CD8-positive, alpha-beta memory T cell (primary cell): ENCODE measurements around the gene ARHGEF26. TPM values are rescaled to one million over a fixed set of nuclear protein-coding genes. Genes with fewer than 3 reads are reported as not detected.

ENCODE experiments used
- CTCF ChIA-PET: fragments of 350-600 bp; sonication (Branson Sonifier 250); formaldehyde crosslinking; loops from one replicate; lab custom pipeline; 2021; ENCODE audit warnings: antibody characterized with exemption; lab: Charles Lee
- POLR2A ChIA-PET: fragments of 350-600 bp; sonication (Branson Sonifier 250); formaldehyde crosslinking; loops from one replicate; lab custom pipeline; 2021; ENCODE audit warnings: antibody characterized with exemption; lab: Charles Lee
- DNase-seq, 5 donors: peaks; one replicate each; pipeline versions ENCODE4 v3.0.0 to v3.0.0-alpha.2; 2020 to 2022; ENCODE audit warnings: mixed read lengths in 1 of 5
- H3K27ac ChIP-seq: one replicate; pipeline ENCODE4 v1.7.0; 2013; ENCODE audit warnings: low read depth, mild to moderate bottlenecking, low read length, moderate library complexity
- H3K27me3 ChIP-seq: 2 replicates; pipeline ENCODE4 v1.7.0; 2013; ENCODE audit warnings: low read length, mild to moderate bottlenecking; ENCODE audit not compliant: insufficient read depth, poor library complexity, severe bottlenecking
- H3K36me3 ChIP-seq: 2 replicates; pipeline ENCODE4 v1.7.0; 2013; ENCODE audit warnings: mild to moderate bottlenecking, low read length, moderate library complexity; ENCODE audit not compliant: insufficient read depth
- H3K4me1 ChIP-seq: 2 replicates; pipeline ENCODE4 v1.7.0; 2013; ENCODE audit warnings: mild to moderate bottlenecking, low read length, moderate library complexity; ENCODE audit not compliant: insufficient read depth
- H3K4me3 ChIP-seq: 2 replicates; pipeline ENCODE4 v1.7.0; 2013; ENCODE audit warnings: mild to moderate bottlenecking, low read length
- H3K9me3 ChIP-seq: 2 replicates; pipeline ENCODE4 v1.7.0; 2013; ENCODE audit warnings: mild to moderate bottlenecking, low read length
- H3K27ac Mint-ChIP-seq, 8 donors: one replicate each; pipeline ENCODE4 v1.8.0; 2020 to 2021; ENCODE audit warnings: mixed read lengths in 8 of 8, mild to moderate bottlenecking in 6 of 8, inconsistent platforms in 3 of 8, moderate library complexity in 3 of 8
- H3K27me3 Mint-ChIP-seq, 2 donors: one replicate each; pipeline ENCODE4 v1.8.0; 2020 to 2021; ENCODE audit warnings: mixed read lengths in 2 of 2, mild to moderate bottlenecking in 1 of 2, moderate library complexity in 1 of 2
- H3K36me3 Mint-ChIP-seq, 3 donors: one replicate each; pipeline ENCODE4 v1.8.0; 2020 to 2021; ENCODE audit warnings: mixed read lengths in 3 of 3, inconsistent platforms in 1 of 3, mild to moderate bottlenecking in 1 of 3
- H3K4me1 Mint-ChIP-seq, 3 donors: one replicate each; pipeline ENCODE4 v1.8.0; 2020 to 2021; ENCODE audit warnings: mixed read lengths in 3 of 3, inconsistent platforms in 1 of 3, mild to moderate bottlenecking in 1 of 3
- H3K4me3 Mint-ChIP-seq, 7 donors: one replicate each; pipeline ENCODE4 v1.8.0; 2020 to 2021; ENCODE audit warnings: mixed read lengths in 7 of 7, mild to moderate bottlenecking in 6 of 7, moderate library complexity in 4 of 7, inconsistent platforms in 2 of 7
- H3K9me3 Mint-ChIP-seq, 5 donors: one replicate each; pipeline ENCODE4 v1.8.0; 2020 to 2022; ENCODE audit warnings: mixed read lengths in 5 of 5, mild to moderate bottlenecking in 3 of 5, moderate library complexity in 2 of 5, inconsistent platforms in 1 of 5
- polyA plus RNA-seq: library from polyadenylated mRNA; unstranded; fragments of 300-500 nt; fragmentation: Illumina TruSeq; gene quantifications from one replicate; pipeline ENCODE4 v1.2.3, GENCODE V29; 2021
- total RNA-seq, 2 experiments: library from RNA; stranded (reverse); gene quantifications; one replicate each; pipeline ENCODE4 v1.2.3, GENCODE V29; 2021

The ARHGEF26 gene
- total and polyA plus RNA-seq, 3 experiments from 2014 or later, result 0.08 to 0.13 (median 0.09) TPM

DNA sequence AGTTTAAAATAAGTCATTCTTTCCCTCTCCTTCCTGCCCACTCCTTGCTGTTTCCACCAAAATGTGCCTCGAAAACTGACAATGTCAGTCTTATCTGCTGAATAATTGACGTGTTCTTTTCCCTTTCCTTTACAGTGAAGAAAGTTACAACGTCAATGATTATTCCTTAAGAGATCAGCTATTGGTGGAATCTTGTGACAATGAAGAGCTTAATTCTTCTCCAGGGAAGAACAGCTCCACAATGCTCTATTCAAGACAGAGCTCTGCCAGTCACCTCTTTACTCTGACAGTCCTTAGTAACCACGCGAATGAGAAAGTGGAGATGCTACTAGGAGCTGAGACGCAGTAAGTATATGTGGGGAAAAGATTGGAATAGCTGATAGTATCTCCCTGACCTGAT lies 119.0 kb downstream of the ARHGEF26 start:
- no peaks in the 10 kb centered on the region for H3K4me1 ChIP-seq
- H3K4me3 ChIP-seq, result no peak overlapping the region
- no peaks in the 10 kb centered on the region for H3K4me1 Mint-ChIP-seq
- H3K36me3 Mint-ChIP-seq, result no peaks in the 10 kb centered on the region
- no peak overlapping the region for H3K27ac Mint-ChIP-seq
- H3K4me3 Mint-ChIP-seq, result no peak overlapping the region
- peaks cover 3 to 15% of the 10 kb centered on the region in 2 donors for H3K27me3 Mint-ChIP-seq
- ChIA-PET POLR2A (no interaction called here), CTCF (no interaction called here)
- DNase-seq, result no peak
- H3K27ac ChIP-seq, result no peak overlapping the region
- no peaks in the 10 kb centered on the region for H3K9me3 Mint-ChIP-seq
- no peaks in the 10 kb centered on the region for H3K27me3 ChIP-seq
- no peaks in the 10 kb centered on the region for H3K36me3 ChIP-seq
- H3K9me3 ChIP-seq, result no peaks in the 10 kb centered on the region

DNA sequence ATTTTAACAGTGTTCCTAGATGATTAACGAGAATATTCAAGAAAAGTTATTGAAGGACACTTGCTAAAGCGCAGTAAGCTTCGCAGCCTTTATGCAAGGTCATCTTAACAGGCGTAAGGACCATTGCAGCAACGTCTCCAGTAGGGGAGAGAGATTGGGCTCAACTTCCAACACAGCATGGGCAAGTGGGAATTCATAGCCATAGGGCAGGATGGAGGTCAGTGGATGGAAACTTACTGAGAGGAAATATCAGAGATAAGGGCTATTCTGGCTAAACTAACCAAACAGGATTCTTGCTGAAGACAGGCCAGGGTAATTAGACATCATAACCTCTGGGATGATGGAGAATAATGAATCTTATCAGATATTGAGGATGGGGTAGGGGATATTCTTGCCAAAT lies 120.3 kb downstream of the ARHGEF26 start:
- no peaks in the 10 kb centered on the region for H3K4me1 Mint-ChIP-seq
- H3K9me3 Mint-ChIP-seq, result no peaks in the 10 kb centered on the region
- Histone ChIP-seq H3K27ac (no peak overlapping the region), H3K9me3 (no peaks in the 10 kb centered on the region), H3K27me3 (no peaks in the 10 kb centered on the region), H3K4me3 (no peak overlapping the region), H3K4me1 (no peaks in the 10 kb centered on the region), H3K36me3 (no peaks in the 10 kb centered on the region)
- peaks cover 3 to 6% of the 10 kb centered on the region in 2 donors for H3K27me3 Mint-ChIP-seq
- peaks cover 0 to 2% (median 0%) of the 10 kb centered on the region in 3 donors for H3K36me3 Mint-ChIP-seq
- CTCF ChIA-PET, result no interaction called here
- DNase-seq, result no peak
- no peak overlapping the region for H3K27ac Mint-ChIP-seq
- H3K4me3 Mint-ChIP-seq, result no peak overlapping the region
- POLR2A ChIA-PET, result no interaction called here

DNA sequence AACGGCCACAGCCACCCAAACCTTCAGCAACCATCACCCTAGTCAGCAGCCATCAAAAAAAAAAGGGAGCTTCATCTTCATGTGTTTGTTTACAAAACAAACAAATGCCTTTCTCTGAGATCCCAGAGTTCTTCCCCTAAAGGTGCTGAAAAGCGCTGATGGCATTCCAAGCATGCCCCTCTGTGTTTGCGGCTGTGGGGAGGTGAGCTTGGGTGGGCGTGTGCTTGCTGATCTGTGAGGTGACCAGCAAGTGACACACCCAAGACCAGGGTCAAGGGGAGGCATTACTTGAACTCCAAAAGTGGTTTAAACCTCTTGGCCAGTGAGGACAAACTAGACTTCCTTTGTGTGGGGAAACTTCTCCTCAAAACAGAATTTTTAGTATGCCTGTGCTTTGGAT lies 121.6 kb downstream of the ARHGEF26 start:
- H3K9me3 Mint-ChIP-seq, result no peaks in the 10 kb centered on the region
- H3K27me3 ChIP-seq, result no peaks in the 10 kb centered on the region
- no peak overlapping the region for H3K4me3 ChIP-seq
- H3K4me3 Mint-ChIP-seq, result no peak overlapping the region
- no peaks in the 10 kb centered on the region for H3K9me3 ChIP-seq
- CTCF ChIA-PET, result no interaction called here
- no peaks in the 10 kb centered on the region for H3K36me3 ChIP-seq
- H3K27ac Mint-ChIP-seq, result no peak overlapping the region
- POLR2A ChIA-PET, result no interaction called here
- DNase-seq, result no peak
- peaks cover 0 to 3% of the 10 kb centered on the region in 2 donors for H3K27me3 Mint-ChIP-seq
- H3K4me1 ChIP-seq, result no peaks in the 10 kb centered on the region
- no peak overlapping the region for H3K27ac ChIP-seq
- peaks cover 4 to 9% (median 8%) of the 10 kb centered on the region in 3 donors for H3K36me3 Mint-ChIP-seq
- H3K4me1 Mint-ChIP-seq, result no peaks in the 10 kb centered on the region

DNA sequence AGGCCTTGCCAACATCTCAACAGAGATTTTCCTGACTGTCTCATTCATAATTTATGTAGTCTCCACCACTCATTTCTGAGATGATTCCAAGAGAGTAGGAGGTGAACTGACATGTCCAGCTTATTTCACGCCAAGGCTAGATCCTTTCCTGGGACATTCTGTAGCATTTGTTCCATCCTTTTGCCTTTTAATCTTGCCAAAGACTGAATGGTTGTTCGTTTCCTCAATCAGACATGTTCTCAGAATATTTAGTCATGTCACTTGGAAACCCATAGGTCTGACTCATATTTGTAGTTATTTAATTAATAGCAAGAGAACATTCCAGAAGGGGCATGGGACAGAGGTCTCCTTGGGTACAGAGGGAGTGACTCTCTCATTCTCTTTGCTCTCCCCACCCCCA lies 122.2 kb downstream of the ARHGEF26 start:
- no peaks in the 10 kb centered on the region for H3K9me3 ChIP-seq
- POLR2A ChIA-PET, result no interaction called here
- no peak overlapping the region for H3K4me3 Mint-ChIP-seq
- H3K4me1 Mint-ChIP-seq, result no peaks in the 10 kb centered on the region
- H3K36me3 Mint-ChIP-seq, result peaks cover 5 to 12% (median 9%) of the 10 kb centered on the region in 3 donors
- CTCF ChIA-PET, result no interaction called here
- peaks cover 0 to 3% of the 10 kb centered on the region in 2 donors for H3K27me3 Mint-ChIP-seq
- H3K4me3 ChIP-seq, result no peak overlapping the region
- H3K9me3 Mint-ChIP-seq, result no peaks in the 10 kb centered on the region
- H3K27ac ChIP-seq, result no peak overlapping the region
- no peak for DNase-seq
- H3K27ac Mint-ChIP-seq, result no peak overlapping the region
- H3K27me3 ChIP-seq, result no peaks in the 10 kb centered on the region
- no peaks in the 10 kb centered on the region for H3K36me3 ChIP-seq
- no peaks in the 10 kb centered on the region for H3K4me1 ChIP-seq

DNA sequence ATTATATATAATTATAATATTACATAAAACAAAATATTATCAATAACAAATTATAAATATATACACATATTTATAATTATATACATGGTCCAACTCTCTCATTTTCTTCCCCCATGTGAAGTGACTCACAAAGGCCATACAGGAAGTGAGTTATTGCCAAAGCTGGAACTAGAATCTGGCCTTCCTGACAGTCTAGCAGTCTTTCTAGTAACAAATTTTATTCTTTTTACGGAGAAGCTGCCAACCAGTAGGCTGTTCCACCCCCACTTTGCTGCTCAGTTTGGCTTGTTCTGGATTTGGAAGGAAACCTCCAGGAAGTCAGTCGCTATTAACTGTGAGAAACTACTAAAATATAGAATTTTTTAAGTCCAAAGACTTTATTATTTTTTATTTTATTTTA lies 123.5 kb downstream of the ARHGEF26 start:
- no peak for DNase-seq

DNA sequence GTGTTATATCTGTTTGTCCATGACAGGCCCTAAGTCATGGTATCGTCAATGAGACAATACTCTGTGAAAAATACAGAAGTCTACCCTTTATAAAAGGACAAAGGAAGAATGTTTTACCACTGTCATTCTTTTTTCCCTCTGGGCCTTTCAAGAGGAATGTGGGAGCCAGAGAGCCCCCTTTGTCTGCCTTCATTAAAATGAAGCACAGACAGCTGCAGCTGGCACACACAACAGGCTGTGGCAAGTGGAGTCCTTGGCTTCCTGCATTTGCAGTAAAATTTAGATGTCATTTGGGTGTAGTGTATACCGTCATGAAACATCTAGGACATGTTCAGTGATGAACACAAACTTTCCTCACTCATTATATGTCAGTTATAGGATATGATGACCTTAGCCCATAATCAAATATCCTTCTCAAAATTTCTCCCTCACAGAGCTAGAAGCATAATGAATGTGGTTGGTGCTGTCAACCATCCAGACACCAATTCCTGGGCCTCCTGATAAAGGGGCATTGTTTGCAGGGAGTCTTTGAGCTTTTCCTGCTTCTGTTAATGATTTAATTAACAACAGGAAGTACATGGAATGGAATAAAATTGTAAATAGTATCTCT lies 126.7 kb downstream of the ARHGEF26 start:
- H3K4me3 Mint-ChIP-seq, result no peak overlapping the region

More for the DNA sequence above, 123.5 kb downstream of the ARHGEF26 start:
- Histone ChIP-seq H3K27me3 (no peaks in the 10 kb centered on the region), H3K36me3 (no peaks in the 10 kb centered on the region), H3K27ac (no peak overlapping the region), H3K4me1 (no peaks in the 10 kb centered on the region), H3K4me3 (no peak overlapping the region), H3K9me3 (no peaks in the 10 kb centered on the region)
- ChIA-PET CTCF (no interaction called here), POLR2A (no interaction called here)
- H3K4me3 Mint-ChIP-seq, result no peak overlapping the region
- H3K9me3 Mint-ChIP-seq, result no peaks in the 10 kb centered on the region
- peaks cover 12 to 13% (median 13%) of the 10 kb centered on the region in 3 donors for H3K36me3 Mint-ChIP-seq
- H3K27me3 Mint-ChIP-seq, result no peaks in the 10 kb centered on the region
- no peak overlapping the region for H3K27ac Mint-ChIP-seq
- H3K4me1 Mint-ChIP-seq, result no peaks in the 10 kb centered on the region

DNA sequence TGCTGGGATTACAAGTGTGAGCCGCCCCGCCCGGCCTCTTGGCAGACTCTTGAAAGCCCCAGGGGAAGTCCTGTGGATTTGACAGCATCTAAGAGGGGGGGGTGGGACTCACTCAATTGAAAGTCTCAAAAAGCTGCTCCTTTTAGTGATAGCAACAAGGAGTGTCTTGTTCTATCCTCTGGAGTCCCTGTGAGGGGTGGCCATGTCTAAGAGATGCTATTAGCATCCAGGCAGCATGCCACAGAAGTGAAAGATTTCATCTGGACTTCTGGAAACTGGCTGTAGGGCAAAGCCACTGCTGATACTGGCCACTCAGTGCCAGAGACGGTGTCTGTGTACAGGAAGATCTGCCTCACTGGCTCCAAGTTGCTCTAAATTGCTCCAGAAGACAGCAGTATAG lies 129.1 kb downstream of the ARHGEF26 start:
- Histone ChIP-seq H3K4me1 (no peaks in the 10 kb centered on the region), H3K4me3 (no peak overlapping the region), H3K36me3 (no peaks in the 10 kb centered on the region), H3K27ac (no peak overlapping the region), H3K9me3 (no peaks in the 10 kb centered on the region), H3K27me3 (no peaks in the 10 kb centered on the region)
- no peaks in the 10 kb centered on the region for H3K9me3 Mint-ChIP-seq
- no peak for DNase-seq
- ChIA-PET POLR2A (no interaction called here), CTCF (no interaction called here)
- no peak overlapping the region for H3K4me3 Mint-ChIP-seq
- H3K36me3 Mint-ChIP-seq, result peaks cover 20 to 48% (median 27%) of the 10 kb centered on the region in 3 donors
- H3K4me1 Mint-ChIP-seq, result peaks cover 0 to 2% (median 0%) of the 10 kb centered on the region in 3 donors
- no peaks in the 10 kb centered on the region for H3K27me3 Mint-ChIP-seq
- peak overlapping the region in 1 of 8 donors; percentile 31 for H3K27ac Mint-ChIP-seq

More for the DNA sequence above, 126.7 kb downstream of the ARHGEF26 start:
- H3K36me3 ChIP-seq, result no peaks in the 10 kb centered on the region
- CTCF ChIA-PET, result interaction anchor here (1.0 kb wide), 1 partner anchor 11 kb away, joined by 3 read pairs; no protein-coding TSS in a partner anchor
- Mint-ChIP-seq H3K27me3 (no peaks in the 10 kb centered on the region), H3K9me3 (no peaks in the 10 kb centered on the region), H3K36me3 (peaks cover 20 to 32% (median 21%) of the 10 kb centered on the region in 3 donors), H3K4me1 (peaks cover 0 to 1% (median 0%) of the 10 kb centered on the region in 3 donors), H3K27ac (no peak overlapping the region)
- H3K4me1 ChIP-seq, result no peaks in the 10 kb centered on the region
- no peak overlapping the region for H3K27ac ChIP-seq
- no peaks in the 10 kb centered on the region for H3K27me3 ChIP-seq
- H3K4me3 ChIP-seq, result no peak overlapping the region
- DNase-seq, result no peak
- POLR2A ChIA-PET, result no interaction called here
- H3K9me3 ChIP-seq, result no peaks in the 10 kb centered on the region

DNA sequence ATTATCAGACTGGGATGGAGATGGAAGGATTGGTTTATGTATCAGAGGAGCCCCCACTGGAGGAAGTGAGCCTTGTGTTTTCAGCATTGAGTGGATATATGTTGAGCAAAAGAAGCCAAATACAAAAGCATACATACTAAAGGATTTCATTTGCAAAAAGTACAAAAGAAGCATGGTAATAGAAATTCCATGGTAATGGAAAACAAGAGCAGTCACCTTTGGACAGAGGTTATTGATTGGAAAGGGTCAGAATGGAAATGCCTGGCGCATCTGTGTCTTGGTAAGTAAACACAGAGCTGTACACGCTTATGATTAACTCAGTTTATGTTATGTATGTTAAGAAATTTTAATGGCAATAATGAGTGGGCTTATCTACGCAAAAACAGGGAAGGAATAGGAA lies 130.4 kb downstream of the ARHGEF26 start:
- H3K36me3 ChIP-seq, result no peaks in the 10 kb centered on the region
- DNase-seq, result no peak
- H3K4me3 Mint-ChIP-seq, result no peak overlapping the region
- ChIA-PET POLR2A (no interaction called here), CTCF (no interaction called here)
- H3K27me3 Mint-ChIP-seq, result no peaks in the 10 kb centered on the region
- no peaks in the 10 kb centered on the region for H3K9me3 ChIP-seq
- H3K9me3 Mint-ChIP-seq, result no peaks in the 10 kb centered on the region
- no peaks in the 10 kb centered on the region for H3K4me1 ChIP-seq
- H3K27me3 ChIP-seq, result no peaks in the 10 kb centered on the region
- H3K4me3 ChIP-seq, result no peak overlapping the region
- H3K27ac Mint-ChIP-seq, result peak overlapping the region in 1 of 8 donors; percentile 26
- peaks cover 0 to 2% (median 0%) of the 10 kb centered on the region in 3 donors for H3K4me1 Mint-ChIP-seq
- H3K27ac ChIP-seq, result no peak overlapping the region
- peaks cover 20 to 58% (median 31%) of the 10 kb centered on the region in 3 donors for H3K36me3 Mint-ChIP-seq
